Measurements from ENCODE around the gene PCNT. TPM values are rescaled to one million over a fixed set of nuclear protein-coding genes. Genes with fewer than 3 reads are reported as not detected.

PCNT gene
- total and polyA plus RNA-seq, 9 of the 15 experiments (the other 6 are each of a cell fraction or from before 2014, with no cell fraction given) = 9.1 to 53.5 (median 31.3) TPM

DNA sequence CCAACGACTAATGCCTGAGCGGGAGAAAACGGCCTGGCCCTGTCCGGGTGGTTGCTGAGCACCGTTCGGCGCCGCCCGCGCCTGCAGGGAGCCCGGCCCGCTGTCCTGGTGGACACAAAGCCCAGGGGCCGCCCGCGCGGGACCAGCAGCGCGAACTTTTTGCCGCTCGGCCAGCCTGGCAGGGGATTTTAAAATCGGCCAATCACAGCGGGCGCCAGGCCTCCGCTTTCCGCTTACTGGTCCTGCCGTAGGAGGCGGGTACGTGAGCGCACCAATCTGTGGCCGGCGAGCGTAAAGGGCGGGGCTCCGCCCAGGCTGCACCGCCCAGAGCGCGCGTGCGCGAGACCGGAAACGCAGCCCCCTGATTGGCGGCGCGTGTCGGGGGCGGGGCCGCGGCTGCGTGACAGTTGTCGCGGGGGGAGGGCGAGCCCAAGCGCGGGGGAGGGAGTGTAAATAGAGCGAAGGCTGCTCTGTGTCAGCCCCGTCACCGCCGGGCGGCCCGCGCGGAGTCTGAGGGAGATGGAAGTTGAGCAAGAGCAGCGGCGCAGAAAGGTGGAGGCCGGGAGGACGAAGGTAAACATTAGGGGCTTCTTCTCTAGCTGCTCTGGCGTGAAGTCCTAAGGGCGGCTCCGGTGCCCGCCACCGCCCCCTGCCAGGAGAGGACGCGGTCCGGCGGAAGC lies at the start of gene PCNT, which contains the start of gene C21orf58 (continued):
- TF ChIP-seq POLR2AphosphoS5 (IDR thresholded peaks at IDR 0.05; ENCODE audit: control insufficient read depth, insufficient read depth, low read depth, low read length) (peak; percentile 71), CTBP1 (IDR thresholded peaks at IDR 0.05; ENCODE audit: borderline replicate concordance) (0 out of 2 replicates have a peak, but pooled peaks have one; percentile 58), FOXJ2 (tag; IDR thresholded peaks at IDR 0.05) (peak; percentile 52; the same call in 1 of the 2 replicates), SMAD1 (IDR thresholded peaks at IDR 0.05; ENCODE audit: low read depth, low read length, partially characterized antibody) (peak; percentile 40), ZNF444 (CRISPR knock-in tag; IDR thresholded peaks at IDR 0.05) (peak; percentile 84), SMAD2 (IDR thresholded peaks at IDR 0.05; ENCODE audit: low read depth, low read length) (no peak), ZNF511 (CRISPR knock-in tag; IDR thresholded peaks at IDR 0.05) (peak; percentile 62; the same call in 1 of the 2 replicates), ZNF282 (CRISPR knock-in tag; IDR thresholded peaks at IDR 0.05) (no peak), ZC3H4 (CRISPR knock-in tag; IDR thresholded peaks at IDR 0.05; ENCODE audit: borderline replicate concordance) (no peak), ZBTB9 (CRISPR knock-in tag; IDR thresholded peaks at IDR 0.05) (peak; percentile 66; the same call in 1 of the 2 replicates), SIN3A (IDR thresholded peaks at IDR 0.05; ENCODE audit: borderline replicate concordance in 2 of 2, control insufficient read depth in 1 of 2, low read depth in 2 of 2, low read length in 2 of 2) (peak; percentile 79 to 81; a peak in 3 of 4 replicates), ETV6 (IDR thresholded peaks at IDR 0.05; ENCODE audit: borderline replicate concordance in 1 of 2, low read depth in 2 of 2, low read length in 1 of 2) (0 out of 4 replicates have a peak, but pooled peaks of 1 of the 2 experiments have one; percentile 11), ETV6 (CRISPR knock-in tag; IDR thresholded peaks at IDR 0.05; ENCODE audit: borderline replicate concordance) (no peak), SP1 (CRISPR knock-in tag; IDR thresholded peaks at IDR 0.05) (peak; percentile 97), DPF2 (IDR thresholded peaks at IDR 0.05) (0 out of 2 replicates have a peak, but pooled peaks have one; percentile 62), ZZZ3 (IDR thresholded peaks at IDR 0.05) (no peak), NEUROD1 (IDR thresholded peaks at IDR 0.05; ENCODE audit: borderline replicate concordance, low read depth, low read length, partially characterized antibody) (peak; percentile 85), FOXA1 (IDR thresholded peaks at IDR 0.05; ENCODE audit: borderline replicate concordance) (0 out of 2 replicates have a peak, but pooled peaks have one; percentile 63), FOXM1 (IDR thresholded peaks at IDR 0.05; ENCODE audit: low read depth) (peak; percentile 94), FOXM1 (CRISPR knock-in tag; IDR thresholded peaks at IDR 0.05; ENCODE audit: low read depth) (peak; percentile 93; the same call in 1 of the 2 replicates)
- TF ChIP-seq, protein P1, sequence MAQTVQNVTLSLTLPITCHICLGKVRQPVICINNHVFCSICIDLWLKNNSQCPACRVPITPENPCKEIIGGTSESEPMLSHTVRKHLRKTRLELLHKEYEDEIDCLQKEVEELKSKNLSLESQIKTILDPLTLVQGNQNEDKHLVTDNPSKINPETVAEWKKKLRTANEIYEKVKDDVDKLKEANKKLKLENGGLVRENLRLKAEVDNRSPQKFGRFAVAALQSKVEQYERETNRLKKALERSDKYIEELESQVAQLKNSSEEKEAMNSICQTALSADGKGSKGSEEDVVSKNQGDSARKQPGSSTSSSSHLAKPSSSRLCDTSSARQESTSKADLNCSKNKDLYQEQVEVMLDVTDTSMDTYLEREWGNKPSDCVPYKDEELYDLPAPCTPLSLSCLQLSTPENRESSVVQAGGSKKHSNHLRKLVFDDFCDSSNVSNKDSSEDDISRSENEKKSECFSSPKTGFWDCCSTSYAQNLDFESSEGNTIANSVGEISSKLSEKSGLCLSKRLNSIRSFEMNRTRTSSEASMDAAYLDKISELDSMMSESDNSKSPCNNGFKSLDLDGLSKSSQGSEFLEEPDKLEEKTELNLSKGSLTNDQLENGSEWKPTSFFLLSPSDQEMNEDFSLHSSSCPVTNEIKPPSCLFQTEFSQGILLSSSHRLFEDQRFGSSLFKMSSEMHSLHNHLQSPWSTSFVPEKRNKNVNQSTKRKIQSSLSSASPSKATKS (CRISPR knock-in tag; IDR thresholded peaks at IDR 0.05) = 0 out of 2 replicates have a peak, but pooled peaks have one; percentile 15
- TF ChIP-seq, protein P2, sequence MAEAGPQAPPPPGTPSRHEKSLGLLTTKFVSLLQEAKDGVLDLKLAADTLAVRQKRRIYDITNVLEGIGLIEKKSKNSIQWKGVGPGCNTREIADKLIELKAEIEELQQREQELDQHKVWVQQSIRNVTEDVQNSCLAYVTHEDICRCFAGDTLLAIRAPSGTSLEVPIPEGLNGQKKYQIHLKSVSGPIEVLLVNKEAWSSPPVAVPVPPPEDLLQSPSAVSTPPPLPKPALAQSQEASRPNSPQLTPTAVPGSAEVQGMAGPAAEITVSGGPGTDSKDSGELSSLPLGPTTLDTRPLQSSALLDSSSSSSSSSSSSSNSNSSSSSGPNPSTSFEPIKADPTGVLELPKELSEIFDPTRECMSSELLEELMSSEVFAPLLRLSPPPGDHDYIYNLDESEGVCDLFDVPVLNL (CRISPR knock-in tag; IDR thresholded peaks at IDR 0.05; ENCODE audit: low read depth) = peak; percentile 99
